ENCODE results near the gene KRCC1. TPM values are rescaled to one million over a fixed set of nuclear protein-coding genes. Genes with fewer than 3 reads are reported as not detected.
"Not testable (repeated sequence)": the region's sequence is repeated elsewhere in the genome, so short reads cannot be mapped to it uniquely, and the experiment has no call there.

KRCC1 gene
- polyA plus RNA-seq, 4 donors: 35.1 to 63.1 (median 39.6) TPM

GRCh38 chr2:88027697-88028389 is 27.7 kb downstream of the KRCC1 start:
- Histone ChIP-seq H3K27me3 (ENCODE audit: control insufficient read depth in 3 of 3, insufficient read depth in 3 of 3, low read length in 3 of 3) (no peaks in the 10 kb centered on the region), H3K4me3 (ENCODE audit: low read depth in 1 of 3, low read length in 3 of 3) (no peak overlapping the region), H3K9me3 (ENCODE audit: control insufficient read depth in 2 of 2, insufficient read depth in 1 of 2, low read depth in 1 of 2, low read length in 1 of 2) (no peaks in the 10 kb centered on the region), H3K4me1 (ENCODE audit: control insufficient read depth in 3 of 3, insufficient read depth in 2 of 3, low read depth in 1 of 3, low read length in 2 of 3) (no peaks in the 10 kb centered on the region), H3K27ac (ENCODE audit: low read depth in 1 of 3, low read length in 2 of 3) (no peak overlapping the region), H3K36me3 (ENCODE audit: control insufficient read depth in 3 of 3, insufficient read depth in 2 of 3, low read depth in 1 of 3, low read length in 3 of 3) (peaks cover 8 to 11% (median 9%) of the 10 kb centered on the region in 3 donors)
- 78 to 92% (median 91%) methylated on average over 10 of the region's 10 CpGs for WGBS, 3 donors
- FAIRE-seq (no peak), DNase-seq (no peak)

- Histone ChIP-seq H3K36me3 (ENCODE audit: control insufficient read depth in 3 of 3, insufficient read depth in 2 of 3, low read depth in 1 of 3, low read length in 3 of 3) (peaks cover 4 to 8% (median 5%) of the 10 kb centered on the region in 3 donors), H3K27me3 (ENCODE audit: control insufficient read depth in 3 of 3, insufficient read depth in 3 of 3, low read length in 3 of 3) (no peaks in the 10 kb centered on the region), H3K9me3 (ENCODE audit: control insufficient read depth in 2 of 2, insufficient read depth in 1 of 2, low read depth in 1 of 2, low read length in 1 of 2) (no peaks in the 10 kb centered on the region), H3K4me1 (ENCODE audit: control insufficient read depth in 3 of 3, insufficient read depth in 2 of 3, low read depth in 1 of 3, low read length in 2 of 3) (no peaks in the 10 kb centered on the region), H3K4me3 (ENCODE audit: low read depth in 1 of 3, low read length in 3 of 3) (no peak overlapping the region), H3K27ac (ENCODE audit: low read depth in 1 of 3, low read length in 2 of 3) (no peak overlapping the region)
- no peak for DNase-seq
- no peak for FAIRE-seq
- 76 to 96% (median 91%) methylated on average over 6 of the region's 6 CpGs for WGBS, 3 donors
Observed at GRCh38 chr2:88024509-88024908, 31.1 kb downstream of the KRCC1 start.

GRCh38 chr2:88022669-88022921 is 33.0 kb downstream of the KRCC1 start:
- Histone ChIP-seq H3K27me3 (ENCODE audit: control insufficient read depth in 3 of 3, insufficient read depth in 3 of 3, low read length in 3 of 3) (peaks cover 0 to 2% (median 0%) of the 10 kb centered on the region in 3 donors), H3K9me3 (ENCODE audit: control insufficient read depth in 2 of 2, insufficient read depth in 1 of 2, low read depth in 1 of 2, low read length in 1 of 2) (peaks cover 0 to 4% of the 10 kb centered on the region in 2 donors), H3K4me1 (ENCODE audit: control insufficient read depth in 3 of 3, insufficient read depth in 2 of 3, low read depth in 1 of 3, low read length in 2 of 3) (peaks cover 0 to 2% (median 0%) of the 10 kb centered on the region in 3 donors), H3K27ac (ENCODE audit: low read depth in 1 of 3, low read length in 2 of 3) (no peak overlapping the region), H3K4me3 (ENCODE audit: low read depth in 1 of 3, low read length in 3 of 3) (no peak overlapping the region), H3K36me3 (ENCODE audit: control insufficient read depth in 3 of 3, insufficient read depth in 2 of 3, low read depth in 1 of 3, low read length in 3 of 3) (peaks cover 0 to 4% (median 0%) of the 10 kb centered on the region in 3 donors)
- no peak for FAIRE-seq
- WGBS, 3 donors: 41 to 80% (median 45%) methylated on average over 5 of the region's 5 CpGs
- DNase-seq: no peak

GRCh38 chr2:88019985-88020384 is 35.6 kb downstream of the KRCC1 start:
- H3K27ac ChIP-seq (ENCODE audit: low read depth in 1 of 3, low read length in 2 of 3): no peak overlapping the region
- DNase-seq: no peak
- no peak overlapping the region for H3K4me3 ChIP-seq (ENCODE audit: low read depth in 1 of 3, low read length in 3 of 3)
- peaks cover 0 to 4% of the 10 kb centered on the region in 2 donors for H3K9me3 ChIP-seq (ENCODE audit: control insufficient read depth in 2 of 2, insufficient read depth in 1 of 2, low read depth in 1 of 2, low read length in 1 of 2)
- peaks cover 0 to 2% (median 0%) of the 10 kb centered on the region in 3 donors for H3K27me3 ChIP-seq (ENCODE audit: control insufficient read depth in 3 of 3, insufficient read depth in 3 of 3, low read length in 3 of 3)
- H3K36me3 ChIP-seq (ENCODE audit: control insufficient read depth in 3 of 3, insufficient read depth in 2 of 3, low read depth in 1 of 3, low read length in 3 of 3): no peaks in the 10 kb centered on the region
- 83 to 95% (median 87%) methylated on average over 3 of the region's 3 CpGs for WGBS, 3 donors
- no peak for FAIRE-seq
- peaks cover 0 to 7% (median 0%) of the 10 kb centered on the region in 3 donors for H3K4me1 ChIP-seq (ENCODE audit: control insufficient read depth in 3 of 3, insufficient read depth in 2 of 3, low read depth in 1 of 3, low read length in 2 of 3)

- Histone ChIP-seq H3K27me3 (ENCODE audit: control insufficient read depth in 3 of 3, insufficient read depth in 3 of 3, low read length in 3 of 3) (peaks cover 0 to 2% (median 0%) of the 10 kb centered on the region in 3 donors), H3K27ac (ENCODE audit: low read depth in 1 of 3, low read length in 2 of 3) (no peak overlapping the region), H3K9me3 (ENCODE audit: control insufficient read depth in 2 of 2, insufficient read depth in 1 of 2, low read depth in 1 of 2, low read length in 1 of 2) (peaks cover 0 to 4% of the 10 kb centered on the region in 2 donors), H3K36me3 (ENCODE audit: control insufficient read depth in 3 of 3, insufficient read depth in 2 of 3, low read depth in 1 of 3, low read length in 3 of 3) (no peaks in the 10 kb centered on the region), H3K4me3 (ENCODE audit: low read depth in 1 of 3, low read length in 3 of 3) (no peak overlapping the region), H3K4me1 (ENCODE audit: control insufficient read depth in 3 of 3, insufficient read depth in 2 of 3, low read depth in 1 of 3, low read length in 2 of 3) (peaks cover 0 to 7% (median 0%) of the 10 kb centered on the region in 3 donors)
- 89 to 95% (median 92%) methylated on average over 6 of the region's 6 CpGs for WGBS, 3 donors
- no peak for FAIRE-seq
- DNase-seq: no peak
Observed at GRCh38 chr2:88018909-88019308, 36.7 kb downstream of the KRCC1 start.

GRCh38 chr2:88018077-88018805 is 37.3 kb downstream of the KRCC1 start:
- FAIRE-seq; H3K4me3 ChIP-seq (ENCODE audit: low read depth in 1 of 3, low read length in 3 of 3); H3K9me3 ChIP-seq (ENCODE audit: control insufficient read depth in 2 of 2, insufficient read depth in 1 of 2, low read depth in 1 of 2, low read length in 1 of 2); H3K4me1 ChIP-seq (ENCODE audit: control insufficient read depth in 3 of 3, insufficient read depth in 2 of 3, low read depth in 1 of 3, low read length in 2 of 3); H3K36me3 ChIP-seq (ENCODE audit: control insufficient read depth in 3 of 3, insufficient read depth in 2 of 3, low read depth in 1 of 3, low read length in 3 of 3); DNase-seq; H3K27me3 ChIP-seq (ENCODE audit: control insufficient read depth in 3 of 3, insufficient read depth in 3 of 3, low read length in 3 of 3); H3K27ac ChIP-seq (ENCODE audit: low read depth in 1 of 3, low read length in 2 of 3): not testable (repeated sequence)
- WGBS, 3 donors: 88 to 90% (median 89%) methylated on average over 11 of the region's 11 CpGs

GRCh38 chr2:88017780-88018038 is 37.9 kb downstream of the KRCC1 start:
- H3K27ac ChIP-seq (ENCODE audit: low read depth in 1 of 3, low read length in 2 of 3); H3K9me3 ChIP-seq (ENCODE audit: control insufficient read depth in 2 of 2, insufficient read depth in 1 of 2, low read depth in 1 of 2, low read length in 1 of 2); H3K27me3 ChIP-seq (ENCODE audit: control insufficient read depth in 3 of 3, insufficient read depth in 3 of 3, low read length in 3 of 3); FAIRE-seq; DNase-seq; H3K36me3 ChIP-seq (ENCODE audit: control insufficient read depth in 3 of 3, insufficient read depth in 2 of 3, low read depth in 1 of 3, low read length in 3 of 3); H3K4me1 ChIP-seq (ENCODE audit: control insufficient read depth in 3 of 3, insufficient read depth in 2 of 3, low read depth in 1 of 3, low read length in 2 of 3): not testable (repeated sequence)
- WGBS, 3 donors: 74 to 81% (median 77%) methylated on average over 2 of the region's 2 CpGs
- H3K4me3 ChIP-seq (ENCODE audit: low read depth in 1 of 3, low read length in 3 of 3): peak overlapping the region in 1 of 3 donors; percentile 56

- H3K4me1 ChIP-seq (ENCODE audit: control insufficient read depth in 3 of 3, insufficient read depth in 2 of 3, low read depth in 1 of 3, low read length in 2 of 3): peaks cover 0 to 7% (median 0%) of the 10 kb centered on the region in 3 donors
- peak overlapping the region; percentile 64 to 92 (median 66) for H3K27ac ChIP-seq (ENCODE audit: low read depth in 1 of 3, low read length in 2 of 3)
- FAIRE-seq (no peak), DNase-seq (peak in 1 of 2 donors; percentile 11)
- H3K4me3 ChIP-seq (ENCODE audit: low read depth in 1 of 3, low read length in 3 of 3): peak overlapping the region; percentile 44 to 62 (median 56)
- H3K36me3 ChIP-seq (ENCODE audit: control insufficient read depth in 3 of 3, insufficient read depth in 2 of 3, low read depth in 1 of 3, low read length in 3 of 3): no peaks in the 10 kb centered on the region
- 10 to 18% (median 17%) methylated on average over 40 to 46 of the region's 46 CpGs for WGBS, 3 donors
- peaks cover 0 to 4% of the 10 kb centered on the region in 2 donors for H3K9me3 ChIP-seq (ENCODE audit: control insufficient read depth in 2 of 2, insufficient read depth in 1 of 2, low read depth in 1 of 2, low read length in 1 of 2)
- peaks cover 0 to 2% (median 0%) of the 10 kb centered on the region in 3 donors for H3K27me3 ChIP-seq (ENCODE audit: control insufficient read depth in 3 of 3, insufficient read depth in 3 of 3, low read length in 3 of 3)
Observed at GRCh38 chr2:88016960-88017779, 38.4 kb downstream of the KRCC1 start.

All from small intestine (tissue), 7 donors.